Nephron progenitor cell (in vitro differentiated cells): Measurements from ENCODE around the gene ZBTB20.

Experiments used
- DNase-seq: peaks from one replicate; pipeline ENCODE4 v3.0.0; 2021
- H3K27ac Mint-ChIP-seq: 2 replicates; pipeline ENCODE4 v1.8.0; 2021; ENCODE audit warnings: mild to moderate bottlenecking, moderate library complexity, mixed read lengths
- H3K27me3 Mint-ChIP-seq: 2 replicates; pipeline ENCODE4 v1.8.0; 2021; ENCODE audit warnings: mild to moderate bottlenecking, low read depth, mixed read lengths; ENCODE audit not compliant: poor library complexity
- H3K36me3 Mint-ChIP-seq: 2 replicates; pipeline ENCODE4 v1.8.0; 2021; ENCODE audit warnings: low read depth, mixed read lengths
- H3K4me1 Mint-ChIP-seq: 2 replicates; pipeline ENCODE4 v1.8.0; 2021; ENCODE audit warnings: mixed read lengths
- H3K4me3 Mint-ChIP-seq: 2 replicates; pipeline ENCODE4 v1.8.0; 2021; ENCODE audit warnings: mild to moderate bottlenecking, moderate library complexity, mixed read lengths
- H3K9me3 Mint-ChIP-seq: 2 replicates; pipeline ENCODE4 v1.8.0; 2021; ENCODE audit warnings: mild to moderate bottlenecking, moderate library complexity, mixed read lengths
- TF ChIP-seq, protein P1 (sequence below): fragments of 200-600 bp; sonication (generic); IDR thresholded peaks from 2 replicates; pipeline ENCODE4 v1.5.0; 2021; ENCODE audit warnings: antibody characterized with exemption

The ZBTB20 gene

DNA sequence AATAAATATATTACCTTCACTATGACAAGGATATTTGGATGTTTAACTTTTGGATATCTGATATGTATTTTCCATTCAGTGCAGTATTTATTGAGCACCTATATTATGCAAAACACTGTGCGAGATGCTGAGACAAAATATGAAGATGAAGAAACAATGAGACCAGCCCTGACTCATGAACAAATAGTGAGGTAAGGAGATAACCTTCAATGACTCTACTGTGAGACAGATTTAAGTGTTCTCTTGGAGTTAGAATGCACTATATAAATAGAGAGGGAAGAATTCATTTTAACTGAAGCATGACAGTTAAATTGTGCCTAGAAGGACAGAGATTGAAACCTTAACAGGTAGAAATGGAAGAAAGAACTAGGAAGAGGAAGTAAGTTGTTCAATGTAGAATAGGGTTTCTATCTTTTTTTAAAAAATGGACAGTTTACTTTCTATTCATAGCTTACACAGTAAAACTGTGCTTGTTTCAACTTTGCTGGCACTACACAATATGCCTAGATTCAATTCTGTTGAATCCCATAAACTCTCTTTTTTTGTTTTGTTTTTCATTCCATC, 124.2 kb downstream of the ZBTB20 start:
- TF ChIP-seq, protein P1, sequence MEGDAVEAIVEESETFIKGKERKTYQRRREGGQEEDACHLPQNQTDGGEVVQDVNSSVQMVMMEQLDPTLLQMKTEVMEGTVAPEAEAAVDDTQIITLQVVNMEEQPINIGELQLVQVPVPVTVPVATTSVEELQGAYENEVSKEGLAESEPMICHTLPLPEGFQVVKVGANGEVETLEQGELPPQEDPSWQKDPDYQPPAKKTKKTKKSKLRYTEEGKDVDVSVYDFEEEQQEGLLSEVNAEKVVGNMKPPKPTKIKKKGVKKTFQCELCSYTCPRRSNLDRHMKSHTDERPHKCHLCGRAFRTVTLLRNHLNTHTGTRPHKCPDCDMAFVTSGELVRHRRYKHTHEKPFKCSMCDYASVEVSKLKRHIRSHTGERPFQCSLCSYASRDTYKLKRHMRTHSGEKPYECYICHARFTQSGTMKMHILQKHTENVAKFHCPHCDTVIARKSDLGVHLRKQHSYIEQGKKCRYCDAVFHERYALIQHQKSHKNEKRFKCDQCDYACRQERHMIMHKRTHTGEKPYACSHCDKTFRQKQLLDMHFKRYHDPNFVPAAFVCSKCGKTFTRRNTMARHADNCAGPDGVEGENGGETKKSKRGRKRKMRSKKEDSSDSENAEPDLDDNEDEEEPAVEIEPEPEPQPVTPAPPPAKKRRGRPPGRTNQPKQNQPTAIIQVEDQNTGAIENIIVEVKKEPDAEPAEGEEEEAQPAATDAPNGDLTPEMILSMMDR, result no peak
- no peak for DNase-seq
- Mint-ChIP-seq H3K27ac (no peak overlapping the region), H3K9me3 (no peaks in the 10 kb centered on the region), H3K4me1 (no peaks in the 10 kb centered on the region), H3K27me3 (peaks cover 3% of the 10 kb centered on the region), H3K4me3 (no peak overlapping the region), H3K36me3 (no peaks in the 10 kb centered on the region)

DNA sequence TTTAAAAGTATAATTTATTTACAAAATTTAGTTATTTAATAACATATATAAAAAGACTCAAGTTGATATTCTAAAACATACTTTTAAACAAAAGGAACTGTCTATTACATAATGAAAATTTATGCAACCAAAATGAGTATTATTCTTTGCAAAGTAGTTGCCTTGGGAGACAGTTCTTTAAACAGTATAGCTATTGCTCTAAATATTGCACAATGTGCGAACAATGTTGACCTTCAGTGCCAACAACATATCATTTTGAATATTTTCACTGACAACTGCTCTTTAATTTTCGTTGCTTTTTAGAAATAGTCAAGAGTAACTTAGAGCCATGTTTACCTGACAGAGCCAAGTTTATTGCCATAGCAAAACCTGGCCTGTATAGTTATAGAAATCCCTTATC, 124.9 kb downstream of the ZBTB20 start:
- Mint-ChIP-seq H3K27me3 (peaks cover 3% of the 10 kb centered on the region), H3K27ac (no peak overlapping the region), H3K4me1 (no peaks in the 10 kb centered on the region), H3K36me3 (no peaks in the 10 kb centered on the region), H3K4me3 (no peak overlapping the region), H3K9me3 (peaks cover under 1% of the 10 kb centered on the region)
- no peak for DNase-seq
- TF ChIP-seq, protein P1, result no peak

DNA sequence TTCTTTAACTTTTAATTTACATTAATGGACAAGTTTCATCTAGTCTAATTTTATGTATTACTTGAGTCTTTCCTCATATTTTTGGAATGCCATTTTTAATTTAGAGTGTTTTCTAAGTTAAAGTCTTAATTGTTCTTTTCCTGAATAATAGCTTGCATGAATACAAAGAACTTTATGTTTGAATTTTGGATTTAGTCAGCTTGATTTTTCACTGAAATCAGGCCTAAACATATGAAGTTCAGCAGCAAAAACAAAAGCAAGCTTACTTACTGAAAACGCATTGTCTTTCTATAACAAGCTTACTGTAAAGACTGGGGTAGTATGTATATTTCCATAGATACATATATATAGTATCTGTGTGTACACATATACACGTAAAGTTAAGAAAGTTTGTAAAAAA, 126.0 kb downstream of the ZBTB20 start:
- no peak overlapping the region for H3K27ac Mint-ChIP-seq
- TF ChIP-seq, protein P1, result no peak
- no peak for DNase-seq
- peaks cover 5% of the 10 kb centered on the region for H3K36me3 Mint-ChIP-seq
- no peak overlapping the region for H3K4me3 Mint-ChIP-seq
- H3K9me3 Mint-ChIP-seq, result peaks cover 12% of the 10 kb centered on the region
- no peaks in the 10 kb centered on the region for H3K4me1 Mint-ChIP-seq
- H3K27me3 Mint-ChIP-seq, result peaks cover 3% of the 10 kb centered on the region

DNA sequence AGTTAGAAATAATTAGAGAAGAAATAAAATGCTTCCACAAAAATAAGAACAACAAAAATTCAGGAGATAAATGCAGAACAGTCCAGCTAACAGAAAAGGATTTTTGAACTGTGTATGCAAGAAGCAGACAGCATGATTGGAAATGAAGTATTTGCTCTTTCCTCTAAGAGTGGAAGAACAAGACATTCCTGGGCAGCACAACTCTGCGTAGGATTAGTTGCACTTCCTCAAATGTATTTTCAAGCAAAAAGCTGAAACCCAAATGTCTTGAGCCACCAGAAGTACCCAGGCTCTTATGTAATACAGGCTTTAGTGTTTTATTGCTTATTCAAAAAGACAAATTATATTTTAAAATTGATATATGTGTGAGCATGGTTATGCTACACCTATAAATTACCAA, 127.2 kb downstream of the ZBTB20 start:
- Mint-ChIP-seq H3K9me3 (peaks cover 21% of the 10 kb centered on the region), H3K4me1 (no peaks in the 10 kb centered on the region), H3K27ac (no peak overlapping the region), H3K27me3 (peaks cover 3% of the 10 kb centered on the region), H3K4me3 (no peak overlapping the region), H3K36me3 (peaks cover 9% of the 10 kb centered on the region)
- TF ChIP-seq, protein P1, result no peak
- no peak for DNase-seq

DNA sequence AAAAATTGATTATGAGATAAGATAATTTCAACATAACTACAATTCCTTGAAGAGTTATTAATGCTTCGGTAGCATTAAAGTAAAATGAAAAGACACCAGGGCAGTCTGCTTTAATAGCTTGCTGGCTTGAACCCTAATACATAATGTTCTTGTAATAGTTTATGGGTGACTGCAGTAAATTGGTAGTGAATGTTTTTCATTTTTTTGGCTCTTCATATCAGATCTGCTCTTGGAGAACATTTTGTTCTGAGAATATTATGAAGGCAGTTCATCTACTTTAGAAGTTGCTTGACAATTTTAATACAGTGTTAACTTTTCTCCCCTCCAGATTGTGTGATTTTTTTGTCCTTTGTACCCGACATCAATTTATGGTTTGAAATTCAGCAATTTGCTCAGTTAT, 128.4 kb downstream of the ZBTB20 start:
- TF ChIP-seq, protein P1, result no peak
- DNase-seq, result no peak
- Mint-ChIP-seq H3K4me3 (no peak overlapping the region), H3K36me3 (peaks cover 9% of the 10 kb centered on the region), H3K4me1 (no peaks in the 10 kb centered on the region), H3K27ac (no peak overlapping the region), H3K9me3 (peaks cover 21% of the 10 kb centered on the region), H3K27me3 (peaks cover 3% of the 10 kb centered on the region)

DNA sequence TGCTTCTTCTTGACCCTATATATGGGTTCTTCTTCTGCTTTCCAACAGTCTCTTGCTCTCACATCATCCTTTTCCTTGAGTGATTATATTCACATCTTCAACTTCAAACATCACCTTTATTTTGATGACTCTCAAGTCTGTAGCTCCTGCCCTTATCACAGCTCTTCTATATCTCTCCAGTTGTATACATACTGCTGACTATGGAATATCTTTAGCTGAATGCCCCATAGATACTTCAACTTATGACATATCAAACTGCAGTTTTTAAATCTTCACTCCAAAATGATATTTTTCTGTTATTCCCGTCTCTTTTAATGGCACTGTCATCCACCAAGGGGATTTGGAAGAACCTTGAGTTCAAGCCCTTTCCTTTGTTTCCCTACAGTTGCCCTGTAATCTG, 139.1 kb downstream of the ZBTB20 start:
- Mint-ChIP-seq H3K27ac (no peak overlapping the region), H3K27me3 (peaks cover 3% of the 10 kb centered on the region), H3K36me3 (no peaks in the 10 kb centered on the region), H3K4me3 (no peak overlapping the region), H3K9me3 (no peaks in the 10 kb centered on the region), H3K4me1 (no peaks in the 10 kb centered on the region)
- TF ChIP-seq, protein P1, result no peak
- no peak for DNase-seq
